Renal cortex interstitium (tissue), 11 donors: ENCODE results near the gene ARHGAP9. TPM values are rescaled to one million over a fixed set of nuclear protein-coding genes. Genes with fewer than 3 reads are reported as not detected.
A peak's percentile ranks its signal among the peaks of the same experiment; 100 is the strongest.

Experiments
- DNase-seq, 11 donors: peaks; one replicate each; pipeline ENCODE4 v3.0.0-alpha.2; 2013; ENCODE audit warnings: low read depth in 9 of 11, low spot score in 4 of 11; ENCODE audit errors: extremely low read depth in 1 of 11
- polyA plus RNA-seq, 3 donors: library from polyadenylated mRNA; unstranded; fragments of 120-200 nt; gene quantifications; one replicate each; pipeline ENCODE4 v1.2.1, GENCODE V29; 2013; ENCODE audit not compliant: insufficient read length in 3 of 3

The ARHGAP9 gene
- polyA plus RNA-seq, 3 donors, result 2.9 to 3.1 (median 3.0) TPM

DNA sequence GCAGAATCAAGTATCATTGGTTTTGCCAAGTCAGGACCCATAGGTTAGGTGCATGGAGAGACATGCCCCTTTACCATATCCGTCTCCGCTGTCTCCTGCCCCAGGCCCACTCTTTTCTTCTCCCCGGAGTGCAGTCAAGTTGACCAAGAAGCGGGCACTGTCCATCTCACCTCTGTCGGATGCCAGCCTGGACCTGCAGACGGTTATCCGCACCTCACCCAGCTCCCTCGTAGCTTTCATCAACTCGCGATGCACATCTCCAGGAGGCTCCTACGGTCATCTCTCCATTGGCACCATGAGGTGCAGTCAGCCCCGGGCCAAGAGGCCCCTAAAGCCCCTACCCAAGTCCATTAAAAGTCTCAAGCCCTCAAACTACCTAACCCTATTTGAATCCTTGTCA lies 15.1 kb downstream of the ARHGAP9 start:
- DNase-seq, result no peak

DNA sequence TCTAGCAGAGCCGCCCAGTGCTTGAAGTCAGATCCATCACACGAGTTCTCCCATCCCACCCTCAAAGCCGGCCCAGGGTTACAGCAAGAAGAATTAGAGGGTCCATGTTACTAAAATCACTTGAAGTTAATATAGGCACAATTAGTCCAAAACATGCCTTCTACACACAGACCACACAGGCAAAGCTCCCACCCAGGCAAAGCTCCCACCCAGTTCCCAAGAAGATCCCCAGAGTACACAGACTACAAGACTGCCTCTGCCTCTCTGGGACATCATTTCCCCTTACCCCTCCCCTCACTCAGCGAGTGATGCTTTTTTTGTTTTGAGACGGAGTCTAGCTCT lies 16.8 kb downstream of the ARHGAP9 start:
- DNase-seq, result no peak

DNA sequence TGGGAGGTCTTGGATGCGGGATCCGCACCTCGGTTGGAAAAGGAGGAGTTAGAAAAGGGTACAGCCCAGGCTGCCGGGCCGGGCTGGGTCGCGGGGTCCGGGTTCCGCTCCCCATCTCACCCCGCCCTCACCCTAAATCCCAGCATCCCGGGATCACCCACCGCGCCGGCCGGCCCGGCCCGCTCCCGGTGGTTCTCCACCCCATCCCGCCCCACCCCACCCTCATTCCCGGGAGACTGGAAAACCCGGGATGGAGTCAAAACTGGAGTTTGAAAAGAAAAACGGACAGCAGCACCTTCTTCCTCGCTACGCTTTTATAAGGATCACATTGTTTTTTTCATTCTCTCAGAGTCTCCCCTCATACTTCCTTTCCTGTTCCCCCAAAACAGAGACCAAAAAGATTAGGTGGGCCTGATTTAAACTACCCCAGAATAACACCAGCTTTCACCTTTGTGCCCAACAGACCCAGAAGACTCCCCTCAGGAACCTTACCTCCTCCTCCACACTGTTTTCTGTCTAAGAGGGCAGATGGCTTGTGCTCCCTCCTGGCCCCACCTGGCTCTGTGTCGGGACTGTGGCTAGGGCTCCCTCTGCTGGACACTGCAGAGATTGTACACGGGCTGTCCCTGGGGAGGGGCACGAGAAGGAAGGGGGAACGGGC lies 17.3 kb downstream of the ARHGAP9 start:
- peak in 10 of 11 donors; percentile 78 to 90 (median 86) for DNase-seq

- DNase-seq, result no peak
Observed at GRCh38 chr12:57461917-57462250, 17.8 kb downstream of the ARHGAP9 start.

DNA sequence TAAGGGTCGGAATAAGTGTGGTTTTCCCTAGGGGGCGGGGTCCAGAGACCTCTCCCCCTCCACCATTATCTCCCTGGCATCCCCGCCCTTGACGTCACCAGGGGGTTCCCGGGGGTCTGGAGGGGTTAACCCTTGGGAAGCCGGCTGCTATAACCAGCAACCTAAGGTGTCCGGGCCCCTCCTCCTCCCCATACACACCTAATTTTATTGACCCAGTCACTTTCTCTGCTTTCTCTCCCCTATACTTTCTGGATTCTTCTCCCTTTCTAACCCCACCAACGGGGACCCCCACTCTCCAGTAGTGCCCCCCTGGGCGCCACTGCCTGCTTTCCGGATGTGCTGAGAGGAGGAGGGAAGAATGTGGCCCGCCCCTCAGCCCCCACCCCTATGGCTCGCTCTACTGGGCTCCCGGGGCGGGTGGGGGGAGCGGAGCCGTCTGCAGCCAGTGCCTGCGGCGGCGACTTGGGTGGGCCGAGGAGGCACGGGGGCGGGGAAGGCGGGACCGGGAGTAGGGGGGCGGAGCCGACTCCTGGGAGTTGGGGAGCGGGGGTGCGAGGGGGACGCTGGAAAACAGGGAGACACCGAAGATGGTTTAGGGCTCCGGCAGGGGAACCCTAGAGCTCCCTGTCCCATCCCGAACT lies 18.3 kb downstream of the ARHGAP9 start:
- DNase-seq, result peak in 8 of 11 donors; percentile 54 to 81 (median 78)

DNA sequence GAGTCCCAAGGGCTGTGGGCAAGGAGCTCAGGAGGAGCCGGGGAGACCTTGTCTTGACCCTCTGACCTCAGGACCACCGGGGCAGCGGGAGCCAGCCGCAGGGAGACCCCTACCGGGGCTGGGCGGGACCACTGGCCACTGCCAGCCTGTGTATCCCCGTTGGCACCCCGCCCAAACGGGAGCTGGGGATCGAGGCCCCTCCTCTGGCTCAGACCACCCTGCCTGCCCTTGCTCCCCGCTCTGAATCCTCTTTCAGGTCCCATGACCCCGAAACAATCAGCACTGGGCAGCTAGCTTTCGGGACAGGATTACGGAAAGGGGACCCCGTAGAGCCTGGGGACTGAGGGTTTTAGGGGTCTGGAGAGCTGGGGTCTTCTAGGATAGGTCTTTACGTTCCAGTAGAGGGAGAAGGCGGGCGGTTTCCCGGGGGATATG lies 18.8 kb downstream of the ARHGAP9 start:
- no peak for DNase-seq

DNA sequence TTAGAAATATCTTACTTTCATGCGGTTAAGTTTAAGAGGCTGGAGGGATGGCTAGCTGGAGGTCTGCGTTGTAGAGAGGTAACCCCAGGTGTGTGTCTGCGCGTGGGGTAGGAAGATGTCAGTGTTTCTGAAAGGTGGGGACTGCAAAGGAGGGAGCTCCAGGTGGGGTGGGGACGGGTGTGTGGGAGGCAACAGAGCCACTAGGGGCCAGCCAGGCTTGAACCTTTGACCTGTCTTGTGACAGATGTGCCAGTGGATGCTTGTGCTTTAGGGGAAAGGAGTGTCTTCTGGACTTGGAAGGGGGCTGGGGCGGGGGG lies 19.2 kb downstream of the ARHGAP9 start:
- DNase-seq, result no peak

DNA sequence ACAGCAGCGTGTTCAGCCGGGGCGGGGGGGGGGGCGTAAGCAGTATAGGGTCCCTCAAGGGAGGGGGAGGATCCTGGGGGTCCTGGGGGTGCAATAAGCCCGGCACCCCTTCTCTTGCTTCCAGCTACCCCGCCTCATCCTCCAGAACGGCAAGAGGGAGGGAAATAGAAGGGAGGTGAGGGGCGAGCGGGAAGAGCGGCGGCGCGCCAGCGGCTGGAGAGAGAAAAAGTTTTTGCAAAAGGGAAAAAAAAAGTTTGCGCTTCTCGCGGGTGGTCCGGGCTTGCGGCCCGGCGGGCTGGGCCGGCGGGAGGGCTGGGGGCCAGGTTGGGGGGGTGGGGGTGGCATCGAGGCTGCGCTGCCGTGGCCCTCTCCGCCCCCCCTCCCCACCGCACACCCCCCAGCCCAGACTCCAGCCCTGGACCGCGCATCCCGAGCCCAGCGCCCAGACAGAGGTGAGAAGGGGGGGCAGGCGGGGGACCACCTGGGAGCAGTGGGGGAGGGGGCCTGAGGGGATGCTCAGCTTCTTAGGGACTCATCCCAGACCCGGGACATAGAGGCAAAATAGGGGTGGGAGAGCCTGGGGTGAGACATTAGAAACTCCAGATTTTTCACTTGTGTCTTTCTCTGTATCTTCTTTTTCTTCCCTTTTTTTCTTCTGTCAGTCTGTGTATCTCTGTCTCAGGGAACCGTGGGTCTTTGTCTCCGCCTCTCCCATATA lies 19.8 kb downstream of the ARHGAP9 start, which contains the start of gene GLI1:
TSS of gene GLI1 (plus strand) at position 36 of the 718 bp plus-strand sequence. CDS start 3,907 bp downstream, outside the sequence.
- DNase-seq, result peak in 2 of 11 donors; percentile 51 to 58

- DNase-seq, result peak; percentile 89 to 96 (median 95)
Observed at GRCh38 chr12:57459055-57459749, 20.5 kb downstream of the ARHGAP9 start.

GRCh38 chr12:57458665-57459054 lies 21.0 kb downstream of the ARHGAP9 start:
- no peak for DNase-seq

GRCh38 chr12:57456737-57457490 lies 22.8 kb downstream of the ARHGAP9 start:
- no peak for DNase-seq

DNA sequence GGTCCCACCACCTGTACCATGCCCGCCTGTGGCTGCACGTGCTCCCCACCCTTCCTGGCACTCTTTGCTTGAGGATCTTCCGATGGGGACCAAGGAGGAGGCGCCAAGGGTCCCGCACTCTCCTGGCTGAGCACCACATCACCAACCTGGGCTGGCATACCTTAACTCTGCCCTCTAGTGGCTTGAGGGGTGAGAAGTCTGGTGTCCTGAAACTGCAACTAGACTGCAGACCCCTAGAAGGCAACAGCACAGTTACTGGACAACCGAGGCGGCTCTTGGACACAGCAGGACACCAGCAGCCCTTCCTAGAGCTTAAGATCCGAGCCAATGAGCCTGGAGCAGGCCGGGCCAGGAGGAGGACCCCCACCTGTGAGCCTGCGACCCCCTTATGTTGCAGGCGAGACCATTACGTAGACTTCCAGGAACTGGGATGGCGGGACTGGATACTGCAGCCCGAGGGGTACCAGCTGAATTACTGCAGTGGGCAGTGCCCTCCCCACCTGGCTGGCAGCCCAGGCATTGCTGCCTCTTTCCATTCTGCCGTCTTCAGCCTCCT lies 23.4 kb downstream of the ARHGAP9 start:
- DNase-seq, result peak in 2 of 11 donors; percentile 42 to 66

DNA sequence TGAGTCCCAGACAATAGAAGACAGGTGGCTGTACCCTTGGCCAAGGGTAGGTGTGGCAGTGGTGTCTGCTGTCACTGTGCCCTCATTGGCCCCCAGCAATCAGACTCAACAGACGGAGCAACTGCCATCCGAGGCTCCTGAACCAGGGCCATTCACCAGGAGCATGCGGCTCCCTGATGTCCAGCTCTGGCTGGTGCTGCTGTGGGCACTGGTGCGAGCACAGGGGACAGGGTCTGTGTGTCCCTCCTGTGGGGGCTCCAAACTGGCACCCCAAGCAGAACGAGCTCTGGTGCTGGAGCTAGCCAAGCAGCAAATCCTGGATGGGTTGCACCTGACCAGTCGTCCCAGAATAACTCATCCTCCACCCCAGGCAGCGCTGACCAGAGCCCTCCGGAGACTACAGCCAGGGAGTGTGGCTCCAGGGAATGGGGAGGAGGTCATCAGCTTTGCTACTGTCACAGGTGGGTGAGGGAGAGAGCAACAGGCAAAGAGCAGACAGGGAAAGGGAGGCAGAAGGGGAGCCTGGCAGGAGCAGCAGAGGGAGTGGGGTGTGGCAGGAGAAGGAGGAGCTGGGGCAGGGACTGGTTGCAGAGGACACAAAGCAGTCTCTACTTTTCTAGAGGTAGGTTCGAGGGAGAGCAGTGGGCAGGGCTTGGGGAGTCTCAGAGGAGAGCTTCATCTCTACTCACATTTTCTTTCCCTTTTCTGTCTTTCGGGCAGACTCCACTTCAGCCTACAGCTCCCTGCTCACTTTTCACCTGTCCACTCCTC lies 24.1 kb downstream of the ARHGAP9 start:
- no peak for DNase-seq

- no peak for DNase-seq
Observed at GRCh38 chr12:57454566-57455373, 24.9 kb downstream of the ARHGAP9 start, which contains the start of gene INHBE. TSS of gene INHBE (plus strand) at chr12:57455307. CDS start at chr12:57455537, 230 bp downstream.

GRCh38 chr12:57454213-57454565 lies 25.5 kb downstream of the ARHGAP9 start:
- no peak for DNase-seq

GRCh38 chr12:57452937-57453509 lies 26.6 kb downstream of the ARHGAP9 start:
- peak in 5 of 11 donors; percentile 54 to 67 (median 56) for DNase-seq
